Stimulated activated CD4-positive, alpha-beta T cell treated with anti-CD3 and anti-CD28 coated beads, Interleukin-12 subunit alpha, Interleukin-12 subunit beta, amount 100 ng/mL, for 24 hours (primary cell): ENCODE results near the gene RAP2A.

Source experiments
- DNase-seq, 2 experiments: peaks; one replicate each; pipeline ENCODE4 v3.0.0-alpha.2; 2020; ENCODE audit warnings: low read depth in 2 of 2

RAP2A gene

GRCh38 chr13:97448503-97449251, 14.7 kb downstream of the RAP2A start:
- no peak for DNase-seq

GRCh38 chr13:97454699-97455098, 20.7 kb downstream of the RAP2A start:
- no peak for DNase-seq

- no peak for DNase-seq
Observed at GRCh38 chr13:97456047-97456446, 22.1 kb downstream of the RAP2A start.

GRCh38 chr13:97459215-97459777, 25.3 kb downstream of the RAP2A start:
- no peak for DNase-seq

- no peak for DNase-seq
Observed at GRCh38 chr13:97460004-97460775, 26.2 kb downstream of the RAP2A start.

GRCh38 chr13:97460853-97461252, 26.9 kb downstream of the RAP2A start:
- DNase-seq, result no peak

- DNase-seq, result no peak
Observed at GRCh38 chr13:97464561-97464960, 30.6 kb downstream of the RAP2A start.

GRCh38 chr13:97466722-97467121, 32.8 kb downstream of the RAP2A start:
- DNase-seq, result no peak

GRCh38 chr13:97468331-97468730, 34.4 kb downstream of the RAP2A start:
- DNase-seq, result no peak

- DNase-seq, result no peak
Observed at GRCh38 chr13:97471711-97472110, 37.7 kb downstream of the RAP2A start.

GRCh38 chr13:97474349-97474980, 40.5 kb downstream of the RAP2A start:
- no peak for DNase-seq

- DNase-seq, result no peak
Observed at GRCh38 chr13:97475011-97475410, 41.0 kb downstream of the RAP2A start.

- no peak for DNase-seq
Observed at GRCh38 chr13:97477844-97478243, 43.9 kb downstream of the RAP2A start.

GRCh38 chr13:97478247-97478646, 44.3 kb downstream of the RAP2A start:
- DNase-seq, result no peak

GRCh38 chr13:97483465-97483864, 49.5 kb downstream of the RAP2A start:
- no peak for DNase-seq

- DNase-seq, result no peak
Observed at GRCh38 chr13:97484301-97484700, 50.3 kb downstream of the RAP2A start.

GRCh38 chr13:97485320-97485719, 51.4 kb downstream of the RAP2A start:
- no peak for DNase-seq

- no peak for DNase-seq
Observed at GRCh38 chr13:97490702-97491307, 56.8 kb downstream of the RAP2A start.

- DNase-seq, result no peak
Observed at GRCh38 chr13:97491452-97491851, 57.5 kb downstream of the RAP2A start.

GRCh38 chr13:97492257-97492656, 58.3 kb downstream of the RAP2A start:
- DNase-seq, result no peak

GRCh38 chr13:97492684-97493371, 58.9 kb downstream of the RAP2A start:
- DNase-seq, result no peak
